TTC549 (cell line): ENCODE results near the gene MORC3.
"Not testable (repeated sequence)": the region's sequence is repeated elsewhere in the genome, so short reads cannot be mapped to it uniquely, and the experiment has no call there.

ENCODE experiments used
- FAIRE-seq: peaks from 2 replicates; lab custom pipeline; 2012; peaks lifted over from hg19 to GRCh38; lab: Jason Lieb, UNC

MORC3 gene

DNA sequence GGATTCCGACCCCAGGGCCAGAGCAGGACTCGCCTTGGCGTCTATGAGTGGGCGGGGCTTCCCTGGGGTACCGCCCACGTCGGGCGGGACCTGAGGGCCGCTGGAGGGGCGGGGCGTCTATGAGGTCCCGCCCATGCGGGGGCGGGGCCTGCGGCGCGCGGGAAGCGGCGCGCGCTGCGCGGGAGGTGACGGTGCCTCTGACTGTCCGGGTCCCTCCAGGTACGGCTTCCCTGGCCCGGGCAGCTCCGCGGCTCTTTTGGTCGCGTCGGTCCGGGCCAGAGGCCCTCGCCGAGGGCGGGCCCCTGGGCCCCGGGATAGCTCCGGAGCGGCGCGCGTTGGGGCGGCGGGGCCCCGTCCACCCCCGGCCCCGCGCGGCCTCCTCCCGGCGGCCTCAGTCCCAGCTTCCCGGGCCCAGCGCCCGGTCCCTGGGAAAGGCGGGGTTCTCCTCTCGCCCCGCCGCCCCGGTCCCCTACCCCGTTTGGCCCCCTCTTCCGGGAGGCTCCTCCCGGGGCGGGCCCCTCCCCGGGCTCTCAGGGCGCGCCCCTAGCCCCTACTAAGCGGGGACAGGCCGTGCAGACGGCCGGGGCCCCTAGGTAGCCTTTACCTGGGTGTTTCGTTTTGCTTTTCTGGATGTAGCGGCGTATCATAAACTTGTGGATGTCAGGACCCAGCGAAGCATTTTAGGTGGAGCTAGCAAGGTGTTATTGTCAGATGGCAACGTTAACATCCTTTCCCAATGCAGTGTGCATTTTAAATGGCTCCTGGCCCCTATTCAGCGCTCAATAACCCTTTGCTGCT, 65.4 kb downstream of the MORC3 start, which contains the start of gene CHAF1B:
TSS of gene CHAF1B (plus strand) at position 160 of the 798 bp plus-strand sequence. CDS start 745 bp downstream, outside the sequence.
- FAIRE-seq = no peak

DNA sequence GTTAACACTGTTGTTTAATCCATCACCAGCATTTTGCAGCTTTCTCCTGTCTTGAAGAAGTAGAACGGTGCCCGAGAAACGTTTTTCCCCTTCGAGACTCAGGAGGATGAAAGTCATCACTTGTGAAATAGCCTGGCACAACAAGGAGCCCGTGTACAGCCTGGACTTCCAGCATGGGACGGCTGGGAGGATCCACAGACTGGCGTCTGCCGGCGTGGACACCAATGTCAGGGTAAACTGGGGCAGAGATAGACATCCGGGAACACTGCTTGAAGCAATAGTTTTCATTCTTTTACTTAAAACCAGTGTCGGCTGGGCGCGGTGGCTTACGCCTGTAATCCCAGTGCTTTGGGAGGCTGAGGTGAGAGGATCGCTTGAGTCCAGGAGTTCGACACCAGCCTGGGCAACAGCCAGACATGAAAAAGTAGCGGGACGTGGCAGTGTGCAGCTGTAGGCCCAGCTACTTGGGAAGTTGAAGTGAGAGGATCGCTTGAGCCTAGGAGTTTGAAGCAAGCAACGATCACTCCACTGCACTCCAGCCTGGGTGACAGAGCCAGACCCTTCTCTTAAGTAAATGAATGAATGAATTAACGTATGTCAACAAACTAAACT, 66.1 kb downstream of the MORC3 start:
- FAIRE-seq = no peak

DNA sequence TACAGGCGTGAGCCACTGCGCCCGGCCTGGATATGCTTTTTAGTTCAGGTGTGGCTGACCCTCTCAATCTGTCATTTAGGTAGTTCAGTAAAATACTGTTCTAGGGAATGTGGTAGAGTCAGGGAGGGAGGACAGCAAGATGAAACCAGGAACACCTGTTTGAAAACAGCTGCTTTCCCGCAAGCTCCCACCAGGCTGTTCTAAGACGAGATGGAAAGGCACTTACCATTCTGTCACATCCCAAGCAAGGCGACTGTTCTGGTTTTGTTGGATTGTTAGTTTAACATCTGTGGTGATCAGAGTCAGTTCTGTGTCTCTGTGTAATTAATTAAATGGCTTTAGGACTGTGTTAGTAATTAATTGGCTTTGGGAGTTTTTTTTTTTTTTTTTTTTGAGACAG, 68.1 kb downstream of the MORC3 start:
- no peak for FAIRE-seq

DNA sequence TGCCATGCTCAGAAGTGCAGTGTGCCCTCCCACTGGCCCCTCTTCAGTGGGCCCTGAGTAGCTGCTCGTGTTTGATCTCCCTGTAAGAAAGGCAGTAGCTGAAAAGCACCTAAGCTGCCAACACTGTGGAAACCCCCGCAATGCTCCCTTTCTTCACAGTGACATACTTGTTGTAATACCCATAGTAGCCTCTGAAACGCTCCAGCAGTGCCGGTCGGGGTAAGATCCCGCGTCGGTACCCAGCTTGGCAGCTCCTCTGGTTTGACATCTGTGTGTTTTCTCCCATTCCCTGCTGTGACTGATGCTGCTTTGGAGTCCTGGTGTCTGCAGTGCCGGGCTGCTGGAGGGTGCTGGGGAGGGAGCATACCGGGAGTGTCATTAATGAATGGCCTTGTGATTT, 68.8 kb downstream of the MORC3 start:
- no peak for FAIRE-seq

DNA sequence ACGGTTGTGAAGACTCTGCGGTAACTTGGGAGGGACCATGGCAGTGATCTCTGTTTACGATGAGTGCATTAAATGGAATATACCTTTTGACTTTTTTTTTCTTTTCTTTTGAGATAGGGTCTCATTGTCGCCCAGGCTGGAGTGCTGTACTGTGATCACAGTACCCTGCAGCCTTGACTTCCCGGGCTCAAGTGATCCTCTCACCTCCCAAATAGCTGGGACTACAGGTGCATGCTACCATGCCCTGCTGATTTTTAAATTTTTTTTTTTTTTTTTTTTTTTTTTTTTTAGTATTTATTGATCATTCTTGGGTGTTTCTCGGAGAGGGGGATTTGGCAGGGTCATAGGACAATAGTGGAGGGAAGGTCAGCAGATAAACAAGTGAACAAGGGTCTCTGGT, 71.7 kb downstream of the MORC3 start:
- not testable (repeated sequence) for FAIRE-seq

DNA sequence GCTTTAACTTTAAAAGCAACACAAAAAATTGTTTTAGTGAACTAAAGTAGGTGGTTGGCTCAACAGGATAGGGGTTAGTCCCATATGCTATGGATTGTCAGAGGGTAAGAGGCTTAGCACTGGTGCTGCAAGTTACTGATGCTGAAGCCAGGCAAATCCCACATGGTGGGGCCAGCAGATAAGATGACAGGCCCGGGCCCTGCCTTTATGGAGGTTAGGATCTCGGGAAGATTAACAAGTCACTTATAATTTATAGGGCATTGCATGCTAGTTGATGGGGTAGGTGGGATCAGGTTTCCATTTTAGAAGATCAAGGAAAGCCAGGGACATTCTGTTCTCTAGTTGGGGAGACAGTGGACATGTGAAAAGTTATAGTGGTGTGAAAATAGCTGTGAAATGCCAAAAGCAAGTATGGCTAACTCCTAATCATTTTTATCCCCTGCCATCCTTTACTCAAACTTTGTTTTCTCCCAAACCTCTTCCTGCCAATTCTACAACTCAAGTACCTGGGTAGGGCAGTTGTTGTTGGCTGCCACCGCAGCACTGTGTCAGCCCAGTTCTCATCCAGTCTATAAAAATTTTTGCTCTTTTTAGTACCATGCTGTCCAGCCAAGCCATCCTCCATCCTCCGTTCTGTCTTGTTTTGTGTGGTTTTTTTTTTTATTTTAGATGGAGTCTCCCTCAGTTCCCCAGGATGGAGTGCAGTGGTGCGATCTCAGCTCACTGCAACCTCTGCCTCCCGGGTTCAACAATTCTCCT, 75.5 kb downstream of the MORC3 start:
- FAIRE-seq = no peak

DNA sequence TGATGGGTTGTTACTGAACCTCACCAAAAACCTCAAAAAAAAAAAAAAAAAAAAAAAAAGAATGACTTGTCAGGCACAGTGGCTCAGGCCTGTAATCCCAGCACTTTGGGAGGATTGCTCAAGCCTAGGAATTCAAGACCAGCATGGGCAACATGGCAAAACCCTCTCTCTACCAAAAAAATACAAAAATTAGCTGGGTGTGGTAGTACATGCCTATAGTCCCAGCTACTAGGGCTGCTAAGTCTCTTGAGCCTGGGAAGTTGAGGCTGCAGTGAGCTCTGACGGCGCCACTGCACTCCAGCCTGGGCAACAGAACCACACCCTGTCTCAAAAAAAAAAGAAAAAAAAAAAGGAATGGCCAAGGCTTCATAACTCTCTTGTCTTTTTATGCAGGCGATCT, 76.3 kb downstream of the MORC3 start:
- no peak for FAIRE-seq

DNA sequence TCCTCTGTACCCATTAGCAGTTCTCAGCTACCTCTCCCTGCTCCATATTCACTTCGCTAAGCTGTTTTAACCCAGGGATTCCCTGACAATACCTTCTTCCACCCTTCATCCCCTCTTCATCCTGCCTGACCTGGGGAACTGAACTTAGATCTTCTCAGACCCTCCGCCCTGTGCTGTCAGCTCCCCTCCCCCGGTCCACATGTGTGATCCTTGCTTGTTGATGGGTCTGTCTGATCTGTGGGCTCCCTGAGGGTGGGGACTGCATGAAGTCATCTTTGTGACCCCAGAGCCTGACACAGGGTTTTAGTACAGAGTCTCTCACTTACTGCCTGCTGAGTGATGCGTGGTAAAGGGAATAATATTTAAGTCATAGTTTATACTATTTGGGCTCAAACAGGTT, 77.0 kb downstream of the MORC3 start:
- no peak for FAIRE-seq

DNA sequence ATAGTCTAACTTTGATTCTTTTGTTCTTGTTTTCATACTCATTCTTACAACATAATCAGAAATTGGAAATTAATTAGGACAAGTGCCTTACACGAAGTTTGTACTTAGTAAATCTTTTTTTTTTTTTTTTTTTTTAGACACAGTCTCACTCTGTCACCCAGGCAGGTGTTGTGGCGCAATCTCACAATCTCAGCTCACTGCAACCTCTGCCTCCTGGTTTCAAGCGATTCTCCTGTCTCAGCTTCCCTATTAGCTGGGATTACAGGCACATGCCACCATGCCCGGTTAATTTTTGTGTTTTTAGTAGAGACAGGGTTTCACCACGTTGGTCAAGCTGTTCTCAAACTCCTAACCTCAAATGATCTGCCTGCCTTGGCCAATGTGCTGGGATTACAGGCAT, 77.6 kb downstream of the MORC3 start:
- FAIRE-seq = no peak

DNA sequence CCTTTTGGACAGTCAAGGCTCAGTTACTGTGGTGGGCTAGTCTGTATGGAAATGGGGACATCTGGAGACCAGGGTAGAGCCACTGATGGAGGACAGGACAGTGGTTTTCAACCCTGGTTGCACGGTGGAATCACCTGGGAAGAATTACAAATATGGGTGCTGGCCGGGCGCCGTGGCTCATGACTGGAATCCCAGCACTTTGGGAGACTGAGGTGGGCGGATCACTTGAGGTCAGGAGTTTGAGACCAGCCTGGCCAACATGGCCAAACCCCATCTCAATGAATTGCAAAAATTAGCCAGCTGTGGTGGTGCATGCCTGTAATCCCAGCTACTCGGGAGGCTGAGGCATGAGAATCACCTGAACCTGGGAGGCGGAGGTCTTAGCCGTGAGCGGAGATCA, 79.7 kb downstream of the MORC3 start:
- not testable (repeated sequence) for FAIRE-seq

DNA sequence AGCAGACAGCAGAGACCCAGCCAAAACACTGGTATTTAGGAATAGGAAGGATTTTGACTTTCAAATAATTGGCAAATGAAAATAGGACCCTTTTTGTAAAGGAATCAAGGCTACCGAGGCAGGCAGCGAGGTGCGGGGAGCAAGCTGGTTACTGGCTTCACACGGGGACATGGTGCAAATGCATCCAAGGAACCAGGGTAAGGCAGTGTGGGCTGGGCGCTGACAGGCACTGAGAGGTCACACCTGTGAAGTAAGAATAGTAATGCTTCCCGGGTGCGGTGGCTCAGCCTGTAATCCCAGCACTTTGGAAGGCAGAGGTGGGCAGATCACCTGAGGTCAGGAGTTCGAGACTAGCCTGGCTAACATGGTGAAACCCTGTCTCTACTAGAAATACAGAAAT, 80.7 kb downstream of the MORC3 start:
- no peak for FAIRE-seq

DNA sequence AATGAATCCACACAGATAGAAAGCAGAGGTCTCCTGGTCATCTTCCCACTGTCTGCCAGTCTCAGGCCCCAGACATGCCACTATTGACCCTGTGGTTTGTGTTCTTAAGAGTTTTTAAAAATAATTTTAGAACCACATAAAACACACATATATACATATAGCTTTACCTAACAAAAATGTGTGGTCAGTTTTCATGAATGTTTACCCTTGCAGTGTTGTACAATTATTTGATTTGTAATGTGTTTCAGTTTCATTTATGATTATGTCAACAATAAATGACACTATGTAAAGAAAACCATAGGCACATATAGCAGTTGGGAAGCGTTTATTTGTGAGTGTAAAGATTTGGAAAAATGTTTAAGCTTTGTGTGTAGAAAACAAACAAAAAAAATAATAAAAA, 82.3 kb downstream of the MORC3 start:
- FAIRE-seq = no peak

DNA sequence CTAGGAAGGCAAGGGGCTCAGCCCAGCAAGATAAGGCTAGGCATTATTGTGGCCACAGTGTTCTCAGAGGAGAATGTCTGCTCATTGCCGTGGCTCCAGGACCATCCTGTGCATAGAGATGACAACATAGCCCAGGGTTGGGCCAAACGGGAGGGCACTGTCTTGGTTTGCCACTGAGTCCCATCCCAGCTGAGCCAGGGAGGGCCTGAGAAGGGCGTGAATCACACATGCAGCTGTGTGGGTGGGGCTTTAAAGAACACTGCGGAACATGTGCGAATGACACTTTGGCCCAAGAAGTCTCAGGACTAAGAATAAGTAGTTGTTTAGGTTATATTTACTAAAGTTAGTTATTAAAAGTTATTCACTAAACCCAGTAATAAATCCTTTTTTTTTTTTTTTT, 83.7 kb downstream of the MORC3 start:
- FAIRE-seq = no peak

DNA sequence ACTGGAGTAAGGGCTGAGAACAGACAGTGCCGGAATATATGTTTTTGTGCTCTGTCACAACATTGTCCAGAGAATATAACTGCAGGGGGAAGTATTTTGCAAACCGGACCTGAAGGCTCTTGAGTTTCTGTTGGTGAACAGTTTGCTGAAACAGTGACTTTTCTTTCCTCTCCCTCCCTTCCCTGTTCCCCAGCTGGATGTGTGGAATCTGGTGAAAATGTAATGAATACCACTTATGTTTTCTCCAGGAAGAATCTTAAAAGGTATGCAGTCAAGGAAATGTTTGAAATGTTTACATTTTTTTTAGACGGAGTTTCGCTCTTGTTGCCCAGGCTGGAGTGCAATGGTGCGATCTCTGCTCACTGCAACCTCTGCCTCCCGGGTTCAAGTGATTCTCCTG, 88.6 kb downstream of the MORC3 start:
- no peak for FAIRE-seq

DNA sequence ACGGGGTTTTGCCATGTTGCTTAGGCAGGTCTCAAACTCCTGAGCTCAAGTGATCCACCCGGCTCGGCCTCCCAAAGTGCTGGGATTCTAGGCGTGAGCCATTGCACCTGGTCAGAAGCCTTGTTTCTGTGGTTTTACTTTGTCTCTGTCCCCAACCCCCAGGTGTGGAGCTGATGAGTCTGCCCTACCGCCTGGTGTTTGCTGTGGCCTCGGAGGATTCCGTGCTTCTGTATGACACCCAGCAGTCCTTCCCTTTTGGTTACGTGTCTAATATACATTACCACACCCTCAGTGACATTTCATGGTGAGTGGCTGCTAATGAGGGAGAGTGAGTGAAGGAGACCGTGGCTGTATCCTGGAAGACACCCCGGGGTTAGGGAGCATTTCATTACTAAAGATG, 91.3 kb downstream of the MORC3 start:
- FAIRE-seq = no peak

DNA sequence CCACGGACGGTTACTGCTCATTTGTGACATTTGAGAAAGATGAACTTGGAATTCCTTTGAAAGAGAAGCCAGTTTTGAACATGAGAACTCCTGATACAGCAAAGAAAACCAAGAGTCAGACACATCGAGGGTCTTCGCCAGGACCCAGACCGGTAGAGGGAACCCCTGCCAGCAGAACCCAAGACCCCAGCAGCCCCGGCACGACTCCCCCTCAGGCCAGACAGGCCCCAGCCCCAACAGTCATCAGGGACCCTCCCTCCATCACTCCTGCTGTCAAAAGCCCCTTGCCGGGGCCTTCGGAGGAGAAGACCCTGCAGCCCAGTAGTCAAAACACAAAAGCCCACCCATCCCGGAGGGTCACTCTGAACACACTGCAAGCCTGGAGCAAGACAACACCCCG, 92.9 kb downstream of the MORC3 start:
- FAIRE-seq = no peak

DNA sequence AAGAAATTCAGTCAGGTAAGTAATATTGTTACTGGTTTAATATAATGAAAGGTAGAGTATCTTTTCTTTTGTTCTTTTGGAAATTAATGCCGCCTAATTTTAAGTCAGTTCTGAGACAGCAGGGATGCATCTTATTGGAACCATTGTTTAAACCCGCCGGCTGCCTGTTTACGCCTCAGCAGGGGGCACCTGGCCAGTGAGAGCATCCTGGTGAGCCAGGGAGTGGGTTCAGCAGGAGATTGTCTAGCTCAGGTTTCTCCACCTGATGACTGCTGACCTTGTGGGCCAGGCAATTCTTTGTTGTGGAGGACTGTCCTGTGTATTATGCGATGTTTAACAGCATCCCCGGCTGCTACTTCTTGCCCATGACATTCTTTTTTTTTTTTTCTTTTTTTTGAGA, 95.4 kb downstream of the MORC3 start:
- FAIRE-seq = no peak

DNA sequence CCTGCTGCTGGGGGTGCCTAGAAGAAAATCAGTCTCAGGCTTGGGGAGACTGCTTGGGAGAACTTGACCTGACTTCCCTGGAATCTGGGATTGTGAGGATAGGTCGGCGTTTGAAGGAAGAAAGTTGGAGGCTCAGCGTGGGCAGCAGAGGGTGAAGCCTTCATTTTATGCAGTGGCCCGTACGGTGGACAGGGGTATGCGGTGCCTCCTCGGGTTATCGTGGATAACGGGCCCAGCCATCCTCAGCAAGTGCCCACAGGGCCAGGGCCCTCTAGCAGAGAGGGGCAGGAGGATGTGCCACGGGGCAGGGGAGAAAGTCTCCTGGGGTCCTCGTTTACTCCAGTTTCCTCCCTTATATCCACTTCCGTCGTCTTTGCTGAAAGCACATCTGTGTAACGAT, 99.2 kb downstream of the MORC3 start:
- no peak for FAIRE-seq

DNA sequence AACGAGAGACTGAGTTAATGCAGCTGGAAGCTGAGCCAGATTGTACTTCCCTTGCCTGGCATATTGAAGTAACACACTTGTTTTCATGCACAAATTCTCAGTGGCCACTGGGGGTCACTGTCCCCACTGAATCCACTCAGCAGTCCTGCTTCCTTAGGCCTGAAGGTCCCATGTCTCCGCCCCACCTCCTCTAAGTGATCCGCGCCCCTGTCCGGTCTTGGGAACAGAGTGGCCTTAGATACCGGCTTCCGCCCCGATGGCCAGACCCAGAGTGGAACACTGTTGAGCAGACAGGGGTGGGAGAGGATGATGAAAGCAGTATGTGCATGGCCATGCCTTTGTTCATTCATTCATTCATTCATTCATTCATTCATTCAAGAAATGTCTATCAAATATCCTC, 100.0 kb downstream of the MORC3 start:
- no peak for FAIRE-seq

DNA sequence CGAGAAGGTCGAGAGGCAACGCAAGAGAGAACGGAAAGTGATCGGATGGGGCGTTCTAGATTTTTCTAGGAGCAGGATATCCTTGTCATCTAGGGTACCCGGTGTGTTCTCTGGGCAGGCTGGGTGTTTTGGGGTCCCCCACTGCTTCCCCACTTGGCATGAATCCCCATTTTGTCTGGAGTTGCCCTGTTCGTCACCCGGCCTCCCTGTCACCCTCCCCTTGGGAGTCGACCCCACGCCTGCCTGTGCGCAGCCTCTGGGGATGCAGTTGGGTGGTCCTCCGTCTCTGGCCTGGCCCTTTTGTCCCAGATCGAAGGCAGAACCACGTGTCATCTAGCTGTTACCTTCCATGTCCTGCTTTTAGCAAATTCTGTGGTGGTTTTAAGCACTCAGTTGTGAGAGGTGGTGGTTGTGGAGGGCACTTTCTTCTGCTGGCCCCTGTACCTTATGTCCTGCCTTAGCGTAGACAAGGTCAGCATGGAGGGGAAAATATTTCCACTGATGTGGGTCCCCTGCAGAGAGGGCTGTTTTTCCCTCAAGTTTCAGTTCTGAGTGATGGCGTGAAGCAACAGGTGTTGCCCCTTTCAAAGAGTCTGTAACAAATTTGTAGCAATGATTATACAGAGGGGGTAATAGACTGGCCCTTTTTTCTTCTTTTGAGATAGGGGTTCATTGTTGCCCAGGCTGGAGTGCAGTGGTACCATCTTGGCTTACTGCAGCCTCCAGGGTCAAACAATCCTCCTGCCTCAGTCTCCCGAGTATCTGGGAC, 100.8 kb downstream of the MORC3 start:
- no peak for FAIRE-seq

DNA sequence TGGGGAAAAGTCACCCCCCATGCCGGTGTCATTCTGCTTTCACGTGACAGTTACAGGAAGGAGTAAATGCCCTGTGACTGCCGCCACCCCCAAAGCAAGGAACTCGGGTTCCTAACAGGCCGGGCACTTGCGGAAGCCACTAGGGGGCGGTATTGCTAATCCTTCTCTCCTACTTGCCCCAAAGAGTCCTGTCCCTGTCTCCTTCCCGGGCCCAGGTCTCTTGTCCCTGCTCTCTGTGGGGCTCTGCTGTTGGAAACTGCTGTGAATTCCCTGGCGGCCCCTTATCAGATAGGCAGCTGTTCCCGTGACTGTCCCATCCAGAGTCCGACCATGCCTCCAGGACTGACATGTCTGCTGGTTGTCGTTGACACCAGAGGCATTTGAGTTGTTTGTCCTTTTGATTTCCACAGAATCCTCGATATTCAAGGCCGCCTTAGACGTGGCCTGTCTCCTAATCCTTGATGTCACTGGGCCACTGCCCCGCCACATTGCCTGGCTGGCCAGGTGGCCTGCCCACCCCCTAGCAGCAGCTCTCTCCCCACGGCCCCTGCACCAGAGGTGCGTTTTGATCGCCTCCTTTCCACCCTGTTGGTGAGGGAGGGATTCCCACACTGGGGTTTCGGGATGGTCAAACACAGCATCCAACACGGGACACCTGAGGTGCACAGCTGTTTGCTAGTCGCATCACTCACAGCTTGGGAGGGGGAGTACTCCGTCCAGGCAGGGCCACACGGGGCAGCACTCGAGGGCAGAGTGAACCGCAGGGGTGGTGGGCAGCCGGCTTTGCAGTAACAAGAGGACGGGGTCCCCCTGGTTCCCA, 102.5 kb downstream of the MORC3 start:
- no peak for FAIRE-seq
